Panc1 (cell line): Measurements from ENCODE around the gene PTGES3.

Experiments used
- POLR2AphosphoS5 ChIP-seq: IDR thresholded peaks from 2 replicates; pipeline ENCODE4 v1.6.1; 2012; ENCODE audit warnings: mild to moderate bottlenecking, low read depth, low read length, moderate library complexity
- TF ChIP-seq, protein P1 (sequence below): fragments of 450-650 bp; IDR thresholded peaks from 2 replicates; pipeline ENCODE4 v1.5.1; 2017; ENCODE audit warnings: mild to moderate bottlenecking
- TF ChIP-seq, protein P2 (sequence below), 2 experiments: IDR thresholded peaks; 2 replicates each; pipeline ENCODE4 v1.6.1; 2011 to 2012; ENCODE audit warnings: low read depth in 2 of 2, control low read depth in 1 of 2, low read length in 1 of 2, mild to moderate bottlenecking in 1 of 2, moderate library complexity in 1 of 2; ENCODE audit not compliant: insufficient read depth in 1 of 2

DNA sequence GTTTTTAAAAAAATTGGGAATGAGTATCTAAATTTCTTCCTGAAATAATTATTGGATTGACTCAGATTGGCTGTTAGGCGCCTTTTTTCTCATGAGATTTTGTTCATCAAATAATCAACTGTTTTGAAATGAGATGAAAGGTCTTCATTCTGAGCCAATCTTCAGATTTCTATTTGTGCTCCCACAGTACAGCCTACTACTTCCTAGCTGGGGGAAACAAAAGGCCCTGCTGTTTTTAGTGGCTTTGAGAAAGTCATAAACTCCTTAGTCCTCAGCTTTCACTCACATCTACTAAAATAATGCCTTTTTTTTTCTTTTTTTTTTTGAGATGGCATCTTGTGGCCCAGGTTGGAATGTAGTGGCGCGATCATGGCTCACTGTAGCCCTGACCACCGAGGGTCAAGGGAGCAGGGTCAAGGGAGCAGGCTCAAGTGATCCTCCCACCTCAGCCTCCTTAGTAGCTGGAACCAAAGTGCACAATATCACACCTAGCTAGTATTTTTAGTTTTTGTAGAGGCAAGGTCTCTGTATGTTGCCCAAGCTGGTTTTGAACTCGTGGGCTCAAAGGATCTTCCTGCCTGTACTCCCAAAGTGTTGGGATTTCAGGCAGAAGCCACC is 21.8 kb upstream of the PTGES3 start:
- TF ChIP-seq, protein P1, sequence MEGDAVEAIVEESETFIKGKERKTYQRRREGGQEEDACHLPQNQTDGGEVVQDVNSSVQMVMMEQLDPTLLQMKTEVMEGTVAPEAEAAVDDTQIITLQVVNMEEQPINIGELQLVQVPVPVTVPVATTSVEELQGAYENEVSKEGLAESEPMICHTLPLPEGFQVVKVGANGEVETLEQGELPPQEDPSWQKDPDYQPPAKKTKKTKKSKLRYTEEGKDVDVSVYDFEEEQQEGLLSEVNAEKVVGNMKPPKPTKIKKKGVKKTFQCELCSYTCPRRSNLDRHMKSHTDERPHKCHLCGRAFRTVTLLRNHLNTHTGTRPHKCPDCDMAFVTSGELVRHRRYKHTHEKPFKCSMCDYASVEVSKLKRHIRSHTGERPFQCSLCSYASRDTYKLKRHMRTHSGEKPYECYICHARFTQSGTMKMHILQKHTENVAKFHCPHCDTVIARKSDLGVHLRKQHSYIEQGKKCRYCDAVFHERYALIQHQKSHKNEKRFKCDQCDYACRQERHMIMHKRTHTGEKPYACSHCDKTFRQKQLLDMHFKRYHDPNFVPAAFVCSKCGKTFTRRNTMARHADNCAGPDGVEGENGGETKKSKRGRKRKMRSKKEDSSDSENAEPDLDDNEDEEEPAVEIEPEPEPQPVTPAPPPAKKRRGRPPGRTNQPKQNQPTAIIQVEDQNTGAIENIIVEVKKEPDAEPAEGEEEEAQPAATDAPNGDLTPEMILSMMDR: no peak
- no peak for TF ChIP-seq POLR2AphosphoS5
- TF ChIP-seq, protein P2, sequence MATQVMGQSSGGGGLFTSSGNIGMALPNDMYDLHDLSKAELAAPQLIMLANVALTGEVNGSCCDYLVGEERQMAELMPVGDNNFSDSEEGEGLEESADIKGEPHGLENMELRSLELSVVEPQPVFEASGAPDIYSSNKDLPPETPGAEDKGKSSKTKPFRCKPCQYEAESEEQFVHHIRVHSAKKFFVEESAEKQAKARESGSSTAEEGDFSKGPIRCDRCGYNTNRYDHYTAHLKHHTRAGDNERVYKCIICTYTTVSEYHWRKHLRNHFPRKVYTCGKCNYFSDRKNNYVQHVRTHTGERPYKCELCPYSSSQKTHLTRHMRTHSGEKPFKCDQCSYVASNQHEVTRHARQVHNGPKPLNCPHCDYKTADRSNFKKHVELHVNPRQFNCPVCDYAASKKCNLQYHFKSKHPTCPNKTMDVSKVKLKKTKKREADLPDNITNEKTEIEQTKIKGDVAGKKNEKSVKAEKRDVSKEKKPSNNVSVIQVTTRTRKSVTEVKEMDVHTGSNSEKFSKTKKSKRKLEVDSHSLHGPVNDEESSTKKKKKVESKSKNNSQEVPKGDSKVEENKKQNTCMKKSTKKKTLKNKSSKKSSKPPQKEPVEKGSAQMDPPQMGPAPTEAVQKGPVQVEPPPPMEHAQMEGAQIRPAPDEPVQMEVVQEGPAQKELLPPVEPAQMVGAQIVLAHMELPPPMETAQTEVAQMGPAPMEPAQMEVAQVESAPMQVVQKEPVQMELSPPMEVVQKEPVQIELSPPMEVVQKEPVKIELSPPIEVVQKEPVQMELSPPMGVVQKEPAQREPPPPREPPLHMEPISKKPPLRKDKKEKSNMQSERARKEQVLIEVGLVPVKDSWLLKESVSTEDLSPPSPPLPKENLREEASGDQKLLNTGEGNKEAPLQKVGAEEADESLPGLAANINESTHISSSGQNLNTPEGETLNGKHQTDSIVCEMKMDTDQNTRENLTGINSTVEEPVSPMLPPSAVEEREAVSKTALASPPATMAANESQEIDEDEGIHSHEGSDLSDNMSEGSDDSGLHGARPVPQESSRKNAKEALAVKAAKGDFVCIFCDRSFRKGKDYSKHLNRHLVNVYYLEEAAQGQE (IDR thresholded peaks at IDR 0.05; ENCODE audit: insufficient read depth in 1 of 2, low read depth in 2 of 2, low read length in 1 of 2): no peak
